C1 segment of cervical spinal cord (tissue), 14 donors: ENCODE data around the gene SLC43A1.

Source experiments
- DNase-seq, 14 donors: peaks; one replicate each; lab custom pipeline; 2025; lab: John Stamatoyannopoulos, UW

The SLC43A1 gene

GRCh38 chr11:57498540-57498939 lies 17.0 kb downstream of the SLC43A1 start:
- DNase-seq: no peak

GRCh38 chr11:57497303-57498247 lies 17.9 kb downstream of the SLC43A1 start:
- no peak for DNase-seq

GRCh38 chr11:57496109-57496820 lies 19.2 kb downstream of the SLC43A1 start:
- no peak for DNase-seq

GRCh38 chr11:57493507-57494503 lies 21.7 kb downstream of the SLC43A1 start:
- peak in 3 of 14 donors; percentile 11 to 37 (median 35) for DNase-seq

- no peak for DNase-seq
Observed at GRCh38 chr11:57491371-57492061, 24.0 kb downstream of the SLC43A1 start.

GRCh38 chr11:57490456-57491248 lies 24.9 kb downstream of the SLC43A1 start:
- DNase-seq: no peak

- no peak for DNase-seq
Observed at GRCh38 chr11:57487920-57488659, 27.4 kb downstream of the SLC43A1 start.

- no peak for DNase-seq
Observed at GRCh38 chr11:57487021-57487778, 28.3 kb downstream of the SLC43A1 start.

- no peak for DNase-seq
Observed at GRCh38 chr11:57485217-57485990, 30.1 kb downstream of the SLC43A1 start.

- no peak for DNase-seq
Observed at GRCh38 chr11:57484141-57484710, 31.3 kb downstream of the SLC43A1 start.

GRCh38 chr11:57483562-57483918 lies 32.0 kb downstream of the SLC43A1 start:
- DNase-seq: no peak

GRCh38 chr11:57482782-57483561 lies 32.5 kb downstream of the SLC43A1 start:
- peak in 1 of 14 donors; percentile 16 for DNase-seq

- DNase-seq: no peak
Observed at GRCh38 chr11:57481915-57482781, 33.4 kb downstream of the SLC43A1 start.

GRCh38 chr11:57481315-57481714 lies 34.2 kb downstream of the SLC43A1 start:
- DNase-seq: no peak

GRCh38 chr11:57480409-57481137 lies 34.9 kb downstream of the SLC43A1 start:
- peak in 2 of 14 donors; percentile 4 to 7 for DNase-seq
